GM18520 (cell line): Measurements from ENCODE around the gene EDC4.
"Not testable (repeated sequence)": the region's sequence is repeated elsewhere in the genome, so short reads cannot be mapped to it uniquely, and the experiment has no call there.

Experiments
- ATAC-seq: cut with Tn5 transposase; IDR thresholded peaks from one replicate; pipeline ENCODE4 v1.9.1; 2021; ENCODE audit not compliant: unreplicated experiment

Gene EDC4

GRCh38 chr16:67909056-67909742, 36.3 kb downstream of the EDC4 start:
- no peak for ATAC-seq

- no peak for ATAC-seq
These were observed 37.3 kb downstream of the EDC4 start for GRCh38 chr16:67910158-67910557.

GRCh38 chr16:67914758-67915495, 42.1 kb downstream of the EDC4 start:
- ATAC-seq: no peak

GRCh38 chr16:67915496-67915769, 42.6 kb downstream of the EDC4 start:
- not testable (repeated sequence) for ATAC-seq

GRCh38 chr16:67915831-67916723, 43.2 kb downstream of the EDC4 start:
- ATAC-seq: no peak

GRCh38 chr16:67917140-67917851, 44.4 kb downstream of the EDC4 start:
- ATAC-seq: no peak

- ATAC-seq: no peak
These were observed 45.0 kb downstream of the EDC4 start for GRCh38 chr16:67917852-67918236.

GRCh38 chr16:67919622-67920221, 46.9 kb downstream of the EDC4 start:
- no peak for ATAC-seq

- no peak for ATAC-seq
These were observed 49.4 kb downstream of the EDC4 start for GRCh38 chr16:67922221-67922620.

GRCh38 chr16:67922740-67923139, 49.9 kb downstream of the EDC4 start:
- no peak for ATAC-seq

- no peak for ATAC-seq
These were observed 50.7 kb downstream of the EDC4 start for GRCh38 chr16:67923414-67924116.

GRCh38 chr16:67924140-67924906, 51.5 kb downstream of the EDC4 start:
- ATAC-seq: no peak

GRCh38 chr16:67926181-67926750, 53.4 kb downstream of the EDC4 start:
- no peak for ATAC-seq

- no peak for ATAC-seq
These were observed 54.5 kb downstream of the EDC4 start for GRCh38 chr16:67927131-67927941.

GRCh38 chr16:67928147-67928546, 55.3 kb downstream of the EDC4 start:
- no peak for ATAC-seq

GRCh38 chr16:67928561-67929364, 55.9 kb downstream of the EDC4 start:
- no peak for ATAC-seq

GRCh38 chr16:67930191-67930590, 57.3 kb downstream of the EDC4 start:
- no peak for ATAC-seq
